Stomach (tissue), 9 donors: ENCODE results near the gene GIMAP7. TPM values are rescaled to one million over a fixed set of nuclear protein-coding genes. Genes with fewer than 3 reads are reported as not detected.
"Not testable (repeated sequence)": the region's sequence is repeated elsewhere in the genome, so short reads cannot be mapped to it uniquely, and the experiment has no call there.

Experiments
- DNase-seq, 2 donors: peaks; one replicate each; pipeline versions ENCODE4 v3.0.0 to v3.0.0-alpha.2; 2013 to 2019
- H3K27ac ChIP-seq, 5 donors: fragments of 200-600 bp in 4 of 5; sonication (generic) in 4 of 5; one replicate each; pipeline ENCODE4 v1.5.1; 2013 to 2019; ENCODE audit warnings: mild to moderate bottlenecking in 1 of 5, moderate library complexity in 1 of 5
- H3K27me3 ChIP-seq, 3 donors: fragments of 200-600 bp; sonication (generic); one replicate each; pipeline ENCODE4 v1.5.1; 2017 to 2019; ENCODE audit warnings: mixed run types in 1 of 3
- H3K36me3 ChIP-seq, 4 donors: fragments of 200-600 bp; sonication (generic); 1 replicate in 3 of 4; 2 replicates in 1 of 4; pipeline ENCODE4 v1.5.1; 2016 to 2019
- H3K4me1 ChIP-seq, 4 donors: fragments of 200-600 bp; sonication (generic); one replicate each; pipeline ENCODE4 v1.5.1; 2016 to 2019
- H3K4me3 ChIP-seq, 4 donors: fragments of 200-600 bp; sonication (generic) in 3 of 4; one replicate each; pipeline ENCODE4 v1.5.1; 2016 to 2019; ENCODE audit warnings: mild to moderate bottlenecking in 1 of 4
- H3K9me3 ChIP-seq, 4 donors: fragments of 200-600 bp; sonication (generic); one replicate each; pipeline ENCODE4 v1.5.1; 2016 to 2019
- EP300 ChIP-seq: sonication (generic); formaldehyde crosslinking; IDR thresholded peaks from one replicate; pipeline ENCODE4 v1.6.1; 2017; ENCODE audit warnings: antibody characterized with exemption
- POLR2A ChIP-seq, 4 donors: fragments of 450-650 bp; IDR thresholded peaks; one replicate each; pipeline ENCODE4 v1.6.1; 2016; ENCODE audit warnings: antibody characterized with exemption in 4 of 4, control low read depth in 2 of 4, mild to moderate bottlenecking in 1 of 4, moderate library complexity in 1 of 4
- POLR2AphosphoS5 ChIP-seq, 3 donors: sonication (generic); formaldehyde crosslinking; IDR thresholded peaks; one replicate each; pipeline ENCODE4 v1.6.1; 2016; ENCODE audit warnings: antibody characterized with exemption in 3 of 3
- WGBS, 5 donors: extraction: QIAGEN DNeasy Blood & Tissue Kit in 3 of 5; methylation state at CpG; one replicate each; pipeline versions ENCODE4 v1.1.5 to v1.1.7; 2013 to 2018; 5-methylcytosine and 5-hydroxymethylcytosine counted together
- intact Hi-C: fragments of 100-400 bp; cut with DNase I; formaldehyde crosslinking; loops from one replicate; pipeline ENCODE4 v1.15.1; 2023; ENCODE audit warnings: low total_unique reads
- polyA plus RNA-seq, 3 donors: library from polyadenylated mRNA; stranded (reverse); fragments of 200-250 nt; gene quantifications; one replicate each; pipeline ENCODE4 v1.2.3, GENCODE V29; 2013
- total RNA-seq, 5 donors: library from RNA; depleted of rRNA; stranded (reverse); fragments of >200 nt; gene quantifications; one replicate each; pipeline versions ENCODE4 v1.1.0 to v1.2.3, GENCODE V29; 2014 to 2016
- TF ChIP-seq, protein P1 (sequence below), 7 experiments: fragments of 450-650 bp in 4 of 7; fragments of 200-600 bp in 3 of 7; sonication (generic) in 3 of 7; IDR thresholded peaks; one replicate each; pipeline ENCODE4 v1.5.1; 2016 to 2019; ENCODE audit warnings: antibody characterized with exemption in 7 of 7, control low read depth in 2 of 7, mild to moderate bottlenecking in 1 of 7
- donor health status: healthy with polysubstance abuse.
- donor health status: Bipolar disorder and iron deficiency.
- donor health status: healthy.

GIMAP7 gene
- total and polyA plus RNA-seq, 8 donors, result 1.2 to 15.9 (median 11.7) TPM; not detected in 1

DNA sequence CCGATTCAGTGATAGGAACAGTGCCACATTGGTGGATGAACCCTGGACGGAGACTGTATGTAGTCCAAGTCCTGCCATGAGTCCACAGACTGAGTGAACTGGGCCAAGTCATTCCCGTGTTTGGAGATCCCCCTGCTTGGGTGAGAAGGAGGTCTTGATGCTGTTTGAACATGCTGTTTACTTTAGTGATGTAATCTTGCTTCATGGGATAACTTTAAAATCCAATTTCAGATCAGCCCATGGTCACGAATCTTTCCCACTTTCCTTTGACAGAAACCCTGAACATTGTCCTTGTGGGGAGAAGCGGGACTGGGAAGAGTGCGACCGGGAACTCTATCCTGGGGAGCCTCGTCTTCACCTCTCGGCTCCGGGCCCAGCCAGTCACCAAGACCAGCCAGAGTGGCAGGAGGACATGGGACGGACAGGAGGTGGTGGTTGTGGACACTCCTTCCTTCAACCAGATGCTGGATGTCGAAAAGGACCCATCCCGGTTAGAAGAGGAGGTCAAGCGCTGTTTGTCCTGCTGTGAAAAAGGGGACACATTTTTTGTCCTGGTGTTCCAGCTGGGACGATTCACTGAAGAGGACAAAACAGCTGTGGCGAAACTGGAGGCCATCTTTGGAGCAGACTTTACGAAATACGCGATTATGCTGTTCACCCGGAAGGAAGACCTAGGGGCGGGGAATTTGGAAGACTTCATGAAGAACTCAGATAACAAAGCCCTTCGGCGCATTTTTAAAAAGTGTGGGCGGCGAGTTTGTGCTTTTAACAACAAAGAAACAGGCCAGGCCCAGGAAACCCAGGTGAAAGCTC, 37.6 kb upstream of the GIMAP7 start:
- WGBS, 5 donors, result 84 to 86% (median 85%) methylated on average over 25 of the region's 25 CpGs
- no peak for DNase-seq
- no peak overlapping the region for H3K27ac ChIP-seq

GRCh38 chr7:150479023-150479716, 35.5 kb upstream of the GIMAP7 start:
- TF ChIP-seq POLR2AphosphoS5 (IDR thresholded peaks at IDR 0.05) (no peak), EP300 (no peak), POLR2A (IDR thresholded peaks at IDR 0.05) (no peak)
- TF ChIP-seq, protein P1, sequence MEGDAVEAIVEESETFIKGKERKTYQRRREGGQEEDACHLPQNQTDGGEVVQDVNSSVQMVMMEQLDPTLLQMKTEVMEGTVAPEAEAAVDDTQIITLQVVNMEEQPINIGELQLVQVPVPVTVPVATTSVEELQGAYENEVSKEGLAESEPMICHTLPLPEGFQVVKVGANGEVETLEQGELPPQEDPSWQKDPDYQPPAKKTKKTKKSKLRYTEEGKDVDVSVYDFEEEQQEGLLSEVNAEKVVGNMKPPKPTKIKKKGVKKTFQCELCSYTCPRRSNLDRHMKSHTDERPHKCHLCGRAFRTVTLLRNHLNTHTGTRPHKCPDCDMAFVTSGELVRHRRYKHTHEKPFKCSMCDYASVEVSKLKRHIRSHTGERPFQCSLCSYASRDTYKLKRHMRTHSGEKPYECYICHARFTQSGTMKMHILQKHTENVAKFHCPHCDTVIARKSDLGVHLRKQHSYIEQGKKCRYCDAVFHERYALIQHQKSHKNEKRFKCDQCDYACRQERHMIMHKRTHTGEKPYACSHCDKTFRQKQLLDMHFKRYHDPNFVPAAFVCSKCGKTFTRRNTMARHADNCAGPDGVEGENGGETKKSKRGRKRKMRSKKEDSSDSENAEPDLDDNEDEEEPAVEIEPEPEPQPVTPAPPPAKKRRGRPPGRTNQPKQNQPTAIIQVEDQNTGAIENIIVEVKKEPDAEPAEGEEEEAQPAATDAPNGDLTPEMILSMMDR (IDR thresholded peaks at IDR 0.05), result no peak

More for the DNA sequence above, 37.6 kb upstream of the GIMAP7 start:
- Histone ChIP-seq H3K36me3 (peaks cover 0 to 10% (median 2%) of the 10 kb centered on the region in 4 donors), H3K4me1 (peaks cover 0 to 13% (median 0%) of the 10 kb centered on the region in 4 donors), H3K27me3 (no peaks in the 10 kb centered on the region), H3K9me3 (no peaks in the 10 kb centered on the region), H3K4me3 (no peak overlapping the region)
- intact Hi-C loops, result loop anchor here (10.0 kb wide), 1 partner anchor 268 kb away; no protein-coding TSS in a partner anchor
- TF ChIP-seq, protein P1 (IDR thresholded peaks at IDR 0.05), result no peak
- no peak for TF ChIP-seq POLR2AphosphoS5 (IDR thresholded peaks at IDR 0.05)
- TF ChIP-seq EP300, result no peak
- TF ChIP-seq POLR2A (IDR thresholded peaks at IDR 0.05), result no peak

GRCh38 chr7:150481186-150481920, 33.3 kb upstream of the GIMAP7 start:
- peaks cover 0 to 10% (median 2%) of the 10 kb centered on the region in 4 donors for H3K36me3 ChIP-seq
- no peak overlapping the region for H3K4me3 ChIP-seq
- peak in 1 of 2 donors; percentile 50 for DNase-seq
- TF ChIP-seq POLR2AphosphoS5 (IDR thresholded peaks at IDR 0.05), result peak in 1 of 3 donors; percentile 8
- no peak for TF ChIP-seq POLR2A (IDR thresholded peaks at IDR 0.05)
- no peak for TF ChIP-seq EP300
- TF ChIP-seq, protein P1 (IDR thresholded peaks at IDR 0.05), result no peak
- 65 to 73% (median 73%) methylated on average over 9 of the region's 9 CpGs for WGBS, 5 donors
- intact Hi-C loops, result no loop called here
- H3K27me3 ChIP-seq, result no peaks in the 10 kb centered on the region
- H3K4me1 ChIP-seq, result peaks cover 0 to 17% (median 0%) of the 10 kb centered on the region in 4 donors
- H3K27ac ChIP-seq, result peak overlapping the region; percentile 7 to 75 (median 53)
- no peaks in the 10 kb centered on the region for H3K9me3 ChIP-seq

More at GRCh38 chr7:150479023-150479716, 35.5 kb upstream of the GIMAP7 start:
- peak in 1 of 2 donors; percentile 35 for DNase-seq
- Histone ChIP-seq H3K27ac (peak overlapping the region in 3 of 5 donors; percentile 8 to 75 (median 12)), H3K36me3 (peaks cover 0 to 10% (median 2%) of the 10 kb centered on the region in 4 donors), H3K4me3 (no peak overlapping the region), H3K9me3 (no peaks in the 10 kb centered on the region), H3K27me3 (no peaks in the 10 kb centered on the region), H3K4me1 (peaks cover 0 to 17% (median 0%) of the 10 kb centered on the region in 4 donors)
- WGBS, 5 donors, result 52 to 65% (median 61%) methylated on average over 3 of the region's 3 CpGs
- intact Hi-C loops, result loop anchor here (10.0 kb wide), 1 partner anchor 266 kb away; no protein-coding TSS in a partner anchor

DNA sequence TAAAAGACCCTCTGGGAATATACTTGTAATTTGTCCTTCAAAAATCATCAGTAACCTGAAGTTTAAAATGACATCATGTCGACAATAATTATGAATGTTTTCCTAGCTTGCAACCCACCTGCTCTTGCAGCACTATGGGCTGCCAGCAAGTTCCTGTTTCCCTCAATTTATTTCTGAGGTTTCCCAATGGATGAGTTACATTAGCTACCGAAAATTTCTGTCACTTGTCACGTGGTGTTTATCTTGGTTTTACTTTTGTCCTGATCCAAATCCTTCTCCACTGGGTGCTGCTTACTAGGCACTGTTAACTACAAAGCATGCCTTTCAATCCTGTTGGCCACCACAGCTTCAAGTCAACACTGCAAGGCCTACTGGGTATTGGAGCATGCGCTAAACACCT, 32.8 kb upstream of the GIMAP7 start:
- no peak for TF ChIP-seq POLR2AphosphoS5 (IDR thresholded peaks at IDR 0.05)
- no peak for TF ChIP-seq EP300
- TF ChIP-seq POLR2A (IDR thresholded peaks at IDR 0.05), result no peak
- TF ChIP-seq, protein P1 (IDR thresholded peaks at IDR 0.05), result no peak
- Histone ChIP-seq H3K4me1 (peaks cover 0 to 17% (median 0%) of the 10 kb centered on the region in 4 donors), H3K36me3 (peaks cover 0 to 8% (median 2%) of the 10 kb centered on the region in 4 donors), H3K9me3 (no peaks in the 10 kb centered on the region), H3K27ac (peak overlapping the region in 3 of 5 donors; percentile 49 to 75 (median 69)), H3K4me3 (no peak overlapping the region), H3K27me3 (no peaks in the 10 kb centered on the region)
- no peak for DNase-seq
- 60 to 75% (median 72%) methylated on average over 4 of the region's 4 CpGs for WGBS, 5 donors
- intact Hi-C loops, result no loop called here

DNA sequence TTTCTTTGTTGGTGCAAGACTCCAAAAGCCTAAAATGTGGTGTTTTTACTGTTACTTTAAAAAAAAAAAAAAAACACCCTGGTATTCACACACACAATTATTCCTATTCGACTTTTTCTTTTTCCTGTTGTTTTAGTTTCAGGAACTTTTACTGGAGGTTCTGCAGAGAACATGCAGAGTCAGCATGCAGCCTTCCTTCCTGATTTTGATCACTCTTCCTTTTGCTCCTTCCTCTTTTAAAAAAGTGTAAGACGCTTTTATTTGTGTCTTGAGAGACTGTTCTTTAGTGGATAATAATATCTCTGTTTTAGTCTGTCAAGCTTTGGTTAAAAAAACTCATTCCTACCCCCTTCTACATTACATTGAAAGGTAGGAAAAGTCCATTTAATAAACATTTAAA, 31.2 kb upstream of the GIMAP7 start:
- Histone ChIP-seq H3K4me1 (peaks cover 0 to 17% (median 0%) of the 10 kb centered on the region in 4 donors), H3K27ac (peak overlapping the region in 3 of 5 donors; percentile 44 to 75 (median 56))
- DNase-seq, H3K27me3 ChIP-seq, H3K36me3 ChIP-seq, H3K9me3 ChIP-seq, intact Hi-C loops, H3K4me3 ChIP-seq: not testable (repeated sequence)
- WGBS, 5 donors, result 28 to 54% (median 46%) methylated on average over 2 of the region's 2 CpGs

- DNase-seq, result not testable (repeated sequence)
- peak overlapping the region in 3 of 5 donors; percentile 44 to 75 (median 56) for H3K27ac ChIP-seq
These were observed 30.6 kb upstream of the GIMAP7 start for GRCh38 chr7:150484071-150484470.

More at GRCh38 chr7:150484071-150484470, 30.6 kb upstream of the GIMAP7 start:
- H3K4me3 ChIP-seq, H3K36me3 ChIP-seq, H3K9me3 ChIP-seq, H3K27me3 ChIP-seq, intact Hi-C loops: not testable (repeated sequence)
- 35 to 58% (median 51%) methylated on average over 3 of the region's 3 CpGs for WGBS, 5 donors
- H3K4me1 ChIP-seq, result peaks cover 0 to 17% (median 0%) of the 10 kb centered on the region in 4 donors
